Measurements from ENCODE around the gene TLE1.

Gene TLE1

GRCh38 chr9:81601639-81602623 lies 87.4 kb downstream of the TLE1 start:
- TF ChIP-seq CTCF (IDR thresholded peaks at IDR 0.05; ENCODE audit: low read depth, low read length, missing control alignments): no peak
- no peak overlapping the region for H3K27ac ChIP-seq
- in situ Hi-C loops (cut with HindIII; ENCODE audit: low pct_ligation_motif_present, low sequenced_read_pairs): no loop called here
- DNase-seq: no peak
- H3K4me3 ChIP-seq (ENCODE audit: low read depth, low read length): no peak overlapping the region
- H3K27me3 ChIP-seq (replicated peaks): no peaks in the 10 kb centered on the region
- H3K36me3 ChIP-seq (replicated peaks): no peaks in the 10 kb centered on the region

DNA sequence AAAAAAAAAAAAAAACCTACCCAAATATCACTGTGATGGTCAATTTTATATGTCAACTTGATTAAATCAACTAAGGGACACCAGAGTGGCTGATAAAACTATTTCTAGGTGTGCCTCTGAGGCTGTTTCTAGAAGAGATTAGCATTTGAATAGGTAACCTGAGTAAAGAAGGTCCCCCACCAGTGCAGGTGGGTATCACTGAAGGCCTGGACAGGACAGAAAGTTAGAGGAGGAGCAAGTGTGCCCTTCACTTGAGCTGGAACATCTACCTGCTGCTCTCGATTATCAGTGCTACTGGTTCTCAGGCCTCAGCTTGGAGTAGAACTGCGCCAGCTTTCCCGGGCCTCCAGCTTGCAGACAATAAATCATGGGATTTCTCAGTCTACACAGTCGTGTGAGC lies 88.7 kb downstream of the TLE1 start:
- in situ Hi-C loops (cut with HindIII; ENCODE audit: low pct_ligation_motif_present, low sequenced_read_pairs): no loop called here

DNA sequence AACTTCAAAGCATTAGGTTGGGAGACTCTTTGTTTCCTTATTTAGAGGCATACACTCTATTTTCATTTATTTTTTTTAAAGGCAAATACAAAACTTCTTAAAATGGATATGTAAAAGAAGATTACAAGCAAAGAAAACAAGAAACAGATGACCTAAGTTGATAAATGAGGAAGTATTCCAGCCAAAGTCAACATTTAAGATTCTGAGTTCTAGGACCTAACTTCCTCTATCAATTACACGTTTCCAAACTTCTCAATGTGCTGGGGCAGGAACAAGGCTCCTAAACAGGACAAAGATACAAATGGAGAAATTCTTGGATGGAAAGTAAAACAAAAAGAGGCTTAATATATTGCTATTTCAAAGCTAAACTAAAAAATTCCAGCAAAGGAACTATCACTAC lies 89.5 kb downstream of the TLE1 start:
- no peak overlapping the region for H3K27ac ChIP-seq
- H3K4me3 ChIP-seq (ENCODE audit: low read depth, low read length): no peak overlapping the region
- no peaks in the 10 kb centered on the region for H3K36me3 ChIP-seq (replicated peaks)
- in situ Hi-C loops (cut with HindIII; ENCODE audit: low pct_ligation_motif_present, low sequenced_read_pairs): no loop called here
- TF ChIP-seq CTCF (IDR thresholded peaks at IDR 0.05; ENCODE audit: low read depth, low read length, missing control alignments): no peak
- H3K27me3 ChIP-seq (replicated peaks): no peaks in the 10 kb centered on the region
- DNase-seq: no peak

More for the DNA sequence above, 88.7 kb downstream of the TLE1 start:
- Histone ChIP-seq H3K36me3 (replicated peaks) (no peaks in the 10 kb centered on the region), H3K27ac (no peak overlapping the region), H3K27me3 (replicated peaks) (no peaks in the 10 kb centered on the region), H3K4me3 (ENCODE audit: low read depth, low read length) (no peak overlapping the region)
- no peak for TF ChIP-seq CTCF (IDR thresholded peaks at IDR 0.05; ENCODE audit: low read depth, low read length, missing control alignments)
- DNase-seq: no peak

- no peak for DNase-seq
- Histone ChIP-seq H3K27ac (no peak overlapping the region), H3K4me3 (ENCODE audit: low read depth, low read length) (no peak overlapping the region), H3K27me3 (replicated peaks) (no peaks in the 10 kb centered on the region), H3K36me3 (replicated peaks) (no peaks in the 10 kb centered on the region)
- TF ChIP-seq CTCF (IDR thresholded peaks at IDR 0.05; ENCODE audit: low read depth, low read length, missing control alignments): no peak
- in situ Hi-C loops (cut with HindIII; ENCODE audit: low pct_ligation_motif_present, low sequenced_read_pairs): no loop called here
Measured at GRCh38 chr9:81598811-81599210, 90.5 kb downstream of the TLE1 start.

- Histone ChIP-seq H3K36me3 (replicated peaks) (no peaks in the 10 kb centered on the region), H3K4me3 (ENCODE audit: low read depth, low read length) (no peak overlapping the region), H3K27me3 (replicated peaks) (no peaks in the 10 kb centered on the region), H3K27ac (no peak overlapping the region)
- in situ Hi-C loops (cut with HindIII; ENCODE audit: low pct_ligation_motif_present, low sequenced_read_pairs): no loop called here
- TF ChIP-seq CTCF (IDR thresholded peaks at IDR 0.05; ENCODE audit: low read depth, low read length, missing control alignments): no peak
- DNase-seq: no peak
Measured at GRCh38 chr9:81598123-81598497, 91.2 kb downstream of the TLE1 start.

Data from brain microvascular endothelial cell (primary cell).